Lower leg skin (tissue), 3 donors: ENCODE results near the gene MORN2.

Experiments used
- CTCF ChIP-seq, 3 donors: fragments of 450-650 bp; IDR thresholded peaks; one replicate each; pipeline ENCODE4 v1.5.1; 2016; ENCODE audit warnings: antibody characterized with exemption in 3 of 3, mild to moderate bottlenecking in 3 of 3, moderate library complexity in 2 of 3
- POLR2A ChIP-seq, 2 donors: fragments of 450-650 bp; IDR thresholded peaks; one replicate each; pipeline ENCODE4 v1.6.1; 2016 to 2017; ENCODE audit warnings: antibody characterized with exemption in 2 of 2, mild to moderate bottlenecking in 1 of 2, moderate library complexity in 1 of 2

GRCh38 chr2:38905251-38905650 lies 29.5 kb downstream of the MORN2 start:
- no peak for TF ChIP-seq CTCF (IDR thresholded peaks at IDR 0.05)
- no peak for TF ChIP-seq POLR2A (IDR thresholded peaks at IDR 0.05)
